Breast epithelium (tissue), 3 donors: Measurements from ENCODE around the gene TPH1.

ENCODE experiments used
- CTCF ChIP-seq, 3 donors: fragments of 450-650 bp; IDR thresholded peaks; one replicate each; pipeline ENCODE4 v1.5.1; 2016 to 2017; ENCODE audit warnings: antibody characterized with exemption in 3 of 3, mild to moderate bottlenecking in 3 of 3, moderate library complexity in 3 of 3
- POLR2A ChIP-seq: fragments of 450-650 bp; IDR thresholded peaks from one replicate; pipeline ENCODE4 v1.6.1; 2016; ENCODE audit warnings: antibody characterized with exemption, mild to moderate bottlenecking, moderate library complexity
- POLR2AphosphoS5 ChIP-seq, 3 donors: sonication (generic); formaldehyde crosslinking; IDR thresholded peaks; one replicate each; pipeline ENCODE4 v1.6.1; 2017; ENCODE audit warnings: antibody characterized with exemption in 3 of 3

- no peak for TF ChIP-seq POLR2AphosphoS5 (IDR thresholded peaks at IDR 0.05)
- TF ChIP-seq POLR2A = no peak
- no peak for TF ChIP-seq CTCF (IDR thresholded peaks at IDR 0.05)
Observed at GRCh38 chr11:18022419-18022818, 23.6 kb downstream of the TPH1 start.
